ENCODE results near the gene SPATA31D4.

The SPATA31D4 gene

GRCh38 chr9:81968026-81968425, 39.8 kb downstream of the SPATA31D4 start:
- DNase-seq: no peak

- DNase-seq: no peak
These were observed 41.7 kb downstream of the SPATA31D4 start for GRCh38 chr9:81969971-81970370.

GRCh38 chr9:81971727-81972126, 43.5 kb downstream of the SPATA31D4 start:
- no peak for DNase-seq

- no peak for DNase-seq
These were observed 46.5 kb downstream of the SPATA31D4 start for GRCh38 chr9:81974764-81975163.

GRCh38 chr9:81976351-81976750, 48.1 kb downstream of the SPATA31D4 start:
- DNase-seq: no peak

GRCh38 chr9:81979196-81979595, 51.0 kb downstream of the SPATA31D4 start:
- no peak for DNase-seq

GRCh38 chr9:81980568-81980967, 52.3 kb downstream of the SPATA31D4 start:
- no peak for DNase-seq

- DNase-seq: no peak
These were observed 53.7 kb downstream of the SPATA31D4 start for GRCh38 chr9:81981883-81982282.

All from SW 1271 (cell line).